GM19395 (cell line): ENCODE results near the gene HIBCH.

Experiments
- ATAC-seq: cut with Tn5 transposase; IDR thresholded peaks from one replicate; pipeline ENCODE4 v1.9.1; 2021; ENCODE audit warnings: mild to moderate bottlenecking, moderate library complexity; ENCODE audit not compliant: unreplicated experiment

The HIBCH gene

GRCh38 chr2:190162851-190163250 lies 156.8 kb downstream of the HIBCH start:
- ATAC-seq, result no peak

- no peak for ATAC-seq
Observed at GRCh38 chr2:190159453-190159852, 160.2 kb downstream of the HIBCH start.

- no peak for ATAC-seq
Observed at GRCh38 chr2:190158798-190159434, 160.7 kb downstream of the HIBCH start.

GRCh38 chr2:190157613-190158528 lies 161.8 kb downstream of the HIBCH start:
- peak; percentile 51 for ATAC-seq

GRCh38 chr2:190156530-190157212 lies 163.0 kb downstream of the HIBCH start:
- peak; percentile 54 for ATAC-seq
